Osteoblast (primary cell): ENCODE measurements around the gene IL32. TPM values are rescaled to one million over a fixed set of nuclear protein-coding genes. Genes with fewer than 3 reads are reported as not detected.

Experiments
- DNase-seq: peaks from one replicate; pipeline ENCODE4 v3.0.0; 2011; ENCODE audit warnings: low spot score, mixed read lengths; ENCODE audit not compliant: insufficient read length; ENCODE audit errors: missing footprints
- H2AFZ ChIP-seq: 2 replicates; pipeline ENCODE4 v1.6.0; 2011; ENCODE audit warnings: mild to moderate bottlenecking, low read length
- H3K27ac ChIP-seq: 2 replicates; pipeline ENCODE4 v1.5.1; 2011; ENCODE audit warnings: mild to moderate bottlenecking, low read depth, low read length, moderate library complexity
- H3K27me3 ChIP-seq: 2 replicates; pipeline ENCODE4 v1.6.0; 2012; ENCODE audit warnings: mild to moderate bottlenecking, control low read depth, inconsistent platforms, low read length, moderate library complexity; ENCODE audit not compliant: insufficient read depth
- H3K36me3 ChIP-seq: 2 replicates; pipeline ENCODE4 v1.5.1; 2011; ENCODE audit warnings: mild to moderate bottlenecking, low read length, control low read depth, moderate library complexity; ENCODE audit not compliant: insufficient read depth
- H3K4me1 ChIP-seq: 2 replicates; pipeline ENCODE4 v1.5.1; 2011; ENCODE audit warnings: mild to moderate bottlenecking, low read length, control low read depth, moderate library complexity; ENCODE audit not compliant: insufficient read depth
- H3K4me2 ChIP-seq: 2 replicates; pipeline ENCODE4 v1.6.0; 2011; ENCODE audit warnings: mild to moderate bottlenecking, low read length; ENCODE audit not compliant: insufficient read depth
- H3K4me3 ChIP-seq: fragments of 200-600 bp; sonication (generic); 3 replicates; pipeline ENCODE4 v1.5.1; 2012; ENCODE audit warnings: mild to moderate bottlenecking, low read length, inconsistent platforms; ENCODE audit not compliant: insufficient read depth
- H3K79me2 ChIP-seq: 2 replicates; pipeline ENCODE4 v1.6.0; 2012; ENCODE audit warnings: mild to moderate bottlenecking, low read length, control low read depth, inconsistent platforms; ENCODE audit not compliant: insufficient read depth
- H3K9me3 ChIP-seq: 2 replicates; pipeline ENCODE4 v1.5.1; 2011; ENCODE audit warnings: low read depth, low read length, control low read depth
- H4K20me1 ChIP-seq: 2 replicates; pipeline ENCODE4 v1.6.0; 2012; ENCODE audit warnings: mild to moderate bottlenecking, low read length, control low read depth; ENCODE audit not compliant: insufficient read depth
- CTCF ChIP-seq: IDR thresholded peaks from 2 replicates; pipeline ENCODE4 v1.5.1; 2011; ENCODE audit warnings: mild to moderate bottlenecking, low read depth, low read length, moderate library complexity; ENCODE audit errors: extremely low read depth
- total RNA-seq: library from RNA; depleted of rRNA; stranded (reverse); fragments of >200 nt; gene quantifications from 2 replicates; pipeline ENCODE4 v1.2.3, GENCODE V29; 2012

IL32 gene
- total RNA-seq, 1 donor: 0.72 TPM

- H2AFZ ChIP-seq: no peak overlapping the region
- no peaks in the 10 kb centered on the region for H3K9me3 ChIP-seq
- no peaks in the 10 kb centered on the region for H3K4me1 ChIP-seq
- peak; percentile 96 for DNase-seq
- peaks cover 42% of the 10 kb centered on the region for H3K27me3 ChIP-seq
- peak overlapping the region; percentile 51 for H3K4me2 ChIP-seq
- no peaks in the 10 kb centered on the region for H3K79me2 ChIP-seq
- peaks cover 10% of the 10 kb centered on the region for H3K36me3 ChIP-seq
- no peak overlapping the region for H3K27ac ChIP-seq
- no peak for TF ChIP-seq CTCF
- peaks cover 19% of the 10 kb centered on the region for H4K20me1 ChIP-seq
- H3K4me3 ChIP-seq: no peak overlapping the region
Observed at GRCh38 chr16:3029491-3030221, 35.8 kb upstream of the IL32 start.

- Histone ChIP-seq H3K27ac (no peak overlapping the region), H4K20me1 (peaks cover 15% of the 10 kb centered on the region), H3K79me2 (no peaks in the 10 kb centered on the region), H3K9me3 (no peaks in the 10 kb centered on the region), H3K4me3 (no peak overlapping the region), H3K4me2 (no peak overlapping the region), H2AFZ (no peak overlapping the region), H3K36me3 (peaks cover 10% of the 10 kb centered on the region), H3K4me1 (no peaks in the 10 kb centered on the region), H3K27me3 (peaks cover 47% of the 10 kb centered on the region)
- no peak for TF ChIP-seq CTCF
- peak; percentile 91 for DNase-seq
Observed at GRCh38 chr16:3030222-3031212, 34.9 kb upstream of the IL32 start.

- H3K27ac ChIP-seq: no peak overlapping the region
- peaks cover 10% of the 10 kb centered on the region for H4K20me1 ChIP-seq
- H3K79me2 ChIP-seq: no peaks in the 10 kb centered on the region
- H3K4me3 ChIP-seq: no peak overlapping the region
- H3K4me2 ChIP-seq: no peak overlapping the region
- H3K27me3 ChIP-seq: peaks cover 68% of the 10 kb centered on the region
- no peak overlapping the region for H2AFZ ChIP-seq
- no peaks in the 10 kb centered on the region for H3K9me3 ChIP-seq
- no peak for TF ChIP-seq CTCF
- no peaks in the 10 kb centered on the region for H3K4me1 ChIP-seq
- H3K36me3 ChIP-seq: no peaks in the 10 kb centered on the region
- no peak for DNase-seq
Observed at GRCh38 chr16:3032624-3033023, 32.8 kb upstream of the IL32 start.
